ENCODE data around the gene SNX15.
"Not testable (repeated sequence)": the region's sequence is repeated elsewhere in the genome, so short reads cannot be mapped to it uniquely, and the experiment has no call there.

Gene SNX15

GRCh38 chr11:65027213-65028067 is at the start of gene SNX15:
Gene SNX15 (plus strand): TSS chr11:65027439. CDS start chr11:65027538, 99 bp downstream.
- no peaks in the 10 kb centered on the region for H3K36me3 Mint-ChIP-seq (ENCODE audit: low read depth)
- H3K4me3 Mint-ChIP-seq: peak within 1 kb of the TSS; percentile 45
- no peaks in the 10 kb centered on the region for H3K27me3 Mint-ChIP-seq
- no peaks in the 10 kb centered on the region for H3K9me3 Mint-ChIP-seq
- H3K27ac Mint-ChIP-seq: peak within 1 kb of the TSS; percentile 74
- peaks cover 18% of the 10 kb centered on the region for H3K4me1 Mint-ChIP-seq (ENCODE audit: low read depth)

GRCh38 chr11:64983339-64983738 is 43.9 kb upstream of the SNX15 start:
- not testable (repeated sequence) for H3K4me1 Mint-ChIP-seq (ENCODE audit: low read depth); H3K4me3 Mint-ChIP-seq; H3K27ac Mint-ChIP-seq; H3K9me3 Mint-ChIP-seq; H3K36me3 Mint-ChIP-seq (ENCODE audit: low read depth); H3K27me3 Mint-ChIP-seq

GRCh38 chr11:64987998-64988854 is 39.0 kb upstream of the SNX15 start:
- no peaks in the 10 kb centered on the region for H3K9me3 Mint-ChIP-seq
- H3K27me3 Mint-ChIP-seq: peaks cover 4% of the 10 kb centered on the region
- H3K4me3 Mint-ChIP-seq: no peak overlapping the region
- H3K27ac Mint-ChIP-seq: no peak overlapping the region
- no peaks in the 10 kb centered on the region for H3K36me3 Mint-ChIP-seq (ENCODE audit: low read depth)
- H3K4me1 Mint-ChIP-seq (ENCODE audit: low read depth): peaks cover 15% of the 10 kb centered on the region

- Mint-ChIP-seq H3K4me3 (no peak overlapping the region), H3K4me1 (ENCODE audit: low read depth) (peaks cover 15% of the 10 kb centered on the region), H3K27ac (no peak overlapping the region), H3K9me3 (no peaks in the 10 kb centered on the region), H3K27me3 (peaks cover 4% of the 10 kb centered on the region), H3K36me3 (ENCODE audit: low read depth) (no peaks in the 10 kb centered on the region)
Observed at GRCh38 chr11:64989416-64989815, 37.8 kb upstream of the SNX15 start.

- Mint-ChIP-seq H3K9me3 (no peaks in the 10 kb centered on the region), H3K27me3 (no peaks in the 10 kb centered on the region), H3K27ac (no peak overlapping the region), H3K36me3 (ENCODE audit: low read depth) (no peaks in the 10 kb centered on the region), H3K4me1 (ENCODE audit: low read depth) (peaks cover 11% of the 10 kb centered on the region), H3K4me3 (no peak overlapping the region)
Observed at GRCh38 chr11:64990222-64990923, 36.9 kb upstream of the SNX15 start.

- no peaks in the 10 kb centered on the region for H3K36me3 Mint-ChIP-seq (ENCODE audit: low read depth)
- H3K9me3 Mint-ChIP-seq: no peaks in the 10 kb centered on the region
- H3K4me3 Mint-ChIP-seq: no peak overlapping the region
- no peaks in the 10 kb centered on the region for H3K27me3 Mint-ChIP-seq
- no peak overlapping the region for H3K27ac Mint-ChIP-seq
- H3K4me1 Mint-ChIP-seq (ENCODE audit: low read depth): peaks cover 29% of the 10 kb centered on the region
Observed at GRCh38 chr11:64994318-64994717, 32.9 kb upstream of the SNX15 start.

- Mint-ChIP-seq H3K27ac (no peak overlapping the region), H3K4me1 (ENCODE audit: low read depth) (peaks cover 21% of the 10 kb centered on the region), H3K9me3 (no peaks in the 10 kb centered on the region)
Observed at GRCh38 chr11:64996327-64996709, 30.9 kb upstream of the SNX15 start.

GRCh38 chr11:64996710-64997380 is 30.4 kb upstream of the SNX15 start, which contains the start of gene BATF2:
Gene BATF2 (minus strand): TSS chr11:64996971. CDS start chr11:64996914, 57 bp downstream.
- Mint-ChIP-seq H3K27ac (no peak within 1 kb of the TSS), H3K9me3 (no peaks in the 10 kb centered on the region), H3K36me3 (ENCODE audit: low read depth) (no peaks in the 10 kb centered on the region), H3K27me3 (no peaks in the 10 kb centered on the region), H3K4me1 (ENCODE audit: low read depth) (peaks cover 21% of the 10 kb centered on the region), H3K4me3 (peak within 1 kb of the TSS; percentile 66)

More at GRCh38 chr11:64996327-64996709, 30.9 kb upstream of the SNX15 start:
- Mint-ChIP-seq H3K4me3 (peak overlapping the region; percentile 66), H3K36me3 (ENCODE audit: low read depth) (no peaks in the 10 kb centered on the region), H3K27me3 (no peaks in the 10 kb centered on the region)

GRCh38 chr11:64998141-64998540 is 29.1 kb upstream of the SNX15 start:
- no peaks in the 10 kb centered on the region for H3K36me3 Mint-ChIP-seq (ENCODE audit: low read depth)

GRCh38 chr11:64998690-64999431 is 28.4 kb upstream of the SNX15 start:
- Mint-ChIP-seq H3K27ac (peak overlapping the region; percentile 14), H3K4me1 (ENCODE audit: low read depth) (peaks cover 21% of the 10 kb centered on the region), H3K4me3 (no peak overlapping the region), H3K27me3 (no peaks in the 10 kb centered on the region), H3K9me3 (no peaks in the 10 kb centered on the region), H3K36me3 (ENCODE audit: low read depth) (no peaks in the 10 kb centered on the region)

More at GRCh38 chr11:64998141-64998540, 29.1 kb upstream of the SNX15 start:
- H3K27ac Mint-ChIP-seq: peak overlapping the region; percentile 14
- peaks cover 21% of the 10 kb centered on the region for H3K4me1 Mint-ChIP-seq (ENCODE audit: low read depth)
- H3K27me3 Mint-ChIP-seq: no peaks in the 10 kb centered on the region
- no peak overlapping the region for H3K4me3 Mint-ChIP-seq
- no peaks in the 10 kb centered on the region for H3K9me3 Mint-ChIP-seq

- H3K27ac Mint-ChIP-seq: no peak overlapping the region
- no peaks in the 10 kb centered on the region for H3K9me3 Mint-ChIP-seq
- H3K4me1 Mint-ChIP-seq (ENCODE audit: low read depth): peaks cover 21% of the 10 kb centered on the region
- H3K4me3 Mint-ChIP-seq: no peak overlapping the region
- H3K27me3 Mint-ChIP-seq: no peaks in the 10 kb centered on the region
- no peaks in the 10 kb centered on the region for H3K36me3 Mint-ChIP-seq (ENCODE audit: low read depth)
Observed at GRCh38 chr11:64999478-64999877, 27.8 kb upstream of the SNX15 start.

GRCh38 chr11:65002706-65003105 is 24.5 kb upstream of the SNX15 start:
- Mint-ChIP-seq H3K4me3 (no peak overlapping the region), H3K9me3 (no peaks in the 10 kb centered on the region), H3K36me3 (ENCODE audit: low read depth) (no peaks in the 10 kb centered on the region), H3K27me3 (no peaks in the 10 kb centered on the region), H3K27ac (no peak overlapping the region), H3K4me1 (ENCODE audit: low read depth) (peaks cover 9% of the 10 kb centered on the region)

GRCh38 chr11:65003282-65003681 is 24.0 kb upstream of the SNX15 start:
- H3K9me3 Mint-ChIP-seq: no peaks in the 10 kb centered on the region
- no peak overlapping the region for H3K27ac Mint-ChIP-seq
- H3K27me3 Mint-ChIP-seq: no peaks in the 10 kb centered on the region
- H3K4me3 Mint-ChIP-seq: no peak overlapping the region
- peaks cover 7% of the 10 kb centered on the region for H3K4me1 Mint-ChIP-seq (ENCODE audit: low read depth)
- no peaks in the 10 kb centered on the region for H3K36me3 Mint-ChIP-seq (ENCODE audit: low read depth)

GRCh38 chr11:65003968-65004367 is 23.3 kb upstream of the SNX15 start:
- not testable (repeated sequence) for H3K27me3 Mint-ChIP-seq; H3K9me3 Mint-ChIP-seq; H3K27ac Mint-ChIP-seq; H3K4me3 Mint-ChIP-seq; H3K36me3 Mint-ChIP-seq (ENCODE audit: low read depth); H3K4me1 Mint-ChIP-seq (ENCODE audit: low read depth)

Data from stimulated activated naive CD8-positive, alpha-beta T cell treated with anti-CD3 and anti-CD28 coated beads, Interleukin-15, Interleukin-2, amounts not matched to agents 100 ng/mL and 50 ng/mL, for 24 hours (primary cell).